ENCODE measurements around the gene CFH. TPM values are rescaled to one million over a fixed set of nuclear protein-coding genes. Genes with fewer than 3 reads are reported as not detected.
"Not testable (repeated sequence)": the region's sequence is repeated elsewhere in the genome, so short reads cannot be mapped to it uniquely, and the experiment has no call there.

The CFH gene
- total RNA-seq, 2 donors from 2014 or later, result 23.5 to 31.5 TPM

DNA sequence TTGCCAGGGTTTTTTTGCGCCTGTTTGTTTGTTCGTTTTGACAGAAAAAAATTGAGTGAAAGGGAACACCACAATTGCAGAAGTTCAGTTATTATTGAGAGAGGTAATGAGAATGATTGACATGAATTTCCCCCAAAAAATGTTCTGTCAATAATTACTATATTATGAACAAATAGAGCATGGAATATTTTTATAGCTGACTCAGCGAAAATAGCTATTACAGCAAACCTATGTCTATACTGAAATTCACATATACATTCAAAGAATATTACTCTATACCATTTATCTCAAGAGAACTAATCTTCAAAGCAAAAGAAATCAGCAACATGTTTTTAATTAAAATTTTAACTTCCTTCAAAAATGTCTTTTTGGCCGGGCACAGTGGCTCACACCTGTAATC, 118.0 kb downstream of the CFH start:
- H3K4me1 ChIP-seq (replicated peaks); H3K27ac ChIP-seq; H3K27me3 ChIP-seq (replicated peaks; ENCODE audit: insufficient read depth); H3K4me3 ChIP-seq; DNase-seq (ENCODE audit: low spot score); H3K36me3 ChIP-seq; H3K9me3 ChIP-seq; intact Hi-C loops (cut with DNase I): not testable (repeated sequence)
- 92% methylated on average over 4 of the region's 4 CpGs for WGBS

DNA sequence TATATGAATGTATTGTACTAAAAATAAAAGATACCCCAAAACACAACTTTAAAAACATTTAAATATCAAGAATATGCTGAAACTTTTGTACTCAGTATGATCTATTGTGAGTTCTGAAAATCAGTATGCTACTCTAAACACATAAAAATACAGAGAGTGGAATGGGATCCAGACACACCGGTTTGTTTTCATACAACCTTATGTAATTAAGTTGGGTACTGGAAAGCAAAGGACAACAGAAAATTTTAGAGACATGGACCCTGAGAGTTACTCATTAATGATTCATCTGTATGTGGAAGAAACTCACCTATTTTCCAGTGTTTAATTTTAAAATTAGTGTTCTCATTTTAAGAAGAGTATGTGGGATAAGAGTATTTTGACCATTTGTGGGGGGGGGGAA, 121.9 kb downstream of the CFH start:
- intact Hi-C loops (cut with DNase I), result no loop called here
- Histone ChIP-seq H3K36me3 (no peaks in the 10 kb centered on the region), H3K27me3 (replicated peaks; ENCODE audit: insufficient read depth) (no peaks in the 10 kb centered on the region), H3K9me3 (no peaks in the 10 kb centered on the region), H3K27ac (no peak overlapping the region), H3K4me3 (no peak overlapping the region), H3K4me1 (replicated peaks) (no peaks in the 10 kb centered on the region)
- DNase-seq (ENCODE audit: low spot score), result no peak
- TF ChIP-seq POLR2A (IDR thresholded peaks at IDR 0.05) (no peak), POLR2AphosphoS5 (IDR thresholded peaks at IDR 0.05) (no peak)
- TF ChIP-seq, protein P1, sequence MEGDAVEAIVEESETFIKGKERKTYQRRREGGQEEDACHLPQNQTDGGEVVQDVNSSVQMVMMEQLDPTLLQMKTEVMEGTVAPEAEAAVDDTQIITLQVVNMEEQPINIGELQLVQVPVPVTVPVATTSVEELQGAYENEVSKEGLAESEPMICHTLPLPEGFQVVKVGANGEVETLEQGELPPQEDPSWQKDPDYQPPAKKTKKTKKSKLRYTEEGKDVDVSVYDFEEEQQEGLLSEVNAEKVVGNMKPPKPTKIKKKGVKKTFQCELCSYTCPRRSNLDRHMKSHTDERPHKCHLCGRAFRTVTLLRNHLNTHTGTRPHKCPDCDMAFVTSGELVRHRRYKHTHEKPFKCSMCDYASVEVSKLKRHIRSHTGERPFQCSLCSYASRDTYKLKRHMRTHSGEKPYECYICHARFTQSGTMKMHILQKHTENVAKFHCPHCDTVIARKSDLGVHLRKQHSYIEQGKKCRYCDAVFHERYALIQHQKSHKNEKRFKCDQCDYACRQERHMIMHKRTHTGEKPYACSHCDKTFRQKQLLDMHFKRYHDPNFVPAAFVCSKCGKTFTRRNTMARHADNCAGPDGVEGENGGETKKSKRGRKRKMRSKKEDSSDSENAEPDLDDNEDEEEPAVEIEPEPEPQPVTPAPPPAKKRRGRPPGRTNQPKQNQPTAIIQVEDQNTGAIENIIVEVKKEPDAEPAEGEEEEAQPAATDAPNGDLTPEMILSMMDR (IDR thresholded peaks at IDR 0.05), result no peak
- 77% methylated on average over 1 of the region's 1 CpG for WGBS

DNA sequence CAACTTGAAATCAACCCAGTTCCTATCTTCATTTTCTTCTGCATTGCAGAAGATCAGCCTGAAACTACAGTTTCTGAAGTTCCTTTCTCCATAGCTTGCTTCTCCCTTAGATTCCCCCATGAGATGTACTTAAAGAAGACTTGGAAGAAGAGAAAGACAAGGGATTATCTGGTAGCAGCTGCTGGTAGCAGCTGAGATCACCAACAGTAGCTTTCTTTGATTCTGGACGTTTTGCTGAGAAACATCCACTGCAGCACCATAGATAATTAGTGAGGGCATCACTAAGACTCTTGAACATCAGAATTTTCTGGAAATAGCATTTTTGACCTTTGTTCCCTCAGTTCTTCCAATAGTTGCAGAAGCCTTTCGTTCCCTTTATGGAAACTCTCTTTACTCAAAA, 122.3 kb downstream of the CFH start:
- intact Hi-C loops (cut with DNase I), result no loop called here
- Histone ChIP-seq H3K4me1 (replicated peaks) (no peaks in the 10 kb centered on the region), H3K9me3 (no peaks in the 10 kb centered on the region), H3K36me3 (no peaks in the 10 kb centered on the region), H3K4me3 (no peak overlapping the region), H3K27ac (no peak overlapping the region), H3K27me3 (replicated peaks; ENCODE audit: insufficient read depth) (no peaks in the 10 kb centered on the region)
- 65% methylated on average over 2 of the region's 2 CpGs for WGBS
- no peak for DNase-seq (ENCODE audit: low spot score)
- TF ChIP-seq POLR2A (IDR thresholded peaks at IDR 0.05), result no peak
- TF ChIP-seq, protein P1 (IDR thresholded peaks at IDR 0.05), result no peak
- no peak for TF ChIP-seq POLR2AphosphoS5 (IDR thresholded peaks at IDR 0.05)

DNA sequence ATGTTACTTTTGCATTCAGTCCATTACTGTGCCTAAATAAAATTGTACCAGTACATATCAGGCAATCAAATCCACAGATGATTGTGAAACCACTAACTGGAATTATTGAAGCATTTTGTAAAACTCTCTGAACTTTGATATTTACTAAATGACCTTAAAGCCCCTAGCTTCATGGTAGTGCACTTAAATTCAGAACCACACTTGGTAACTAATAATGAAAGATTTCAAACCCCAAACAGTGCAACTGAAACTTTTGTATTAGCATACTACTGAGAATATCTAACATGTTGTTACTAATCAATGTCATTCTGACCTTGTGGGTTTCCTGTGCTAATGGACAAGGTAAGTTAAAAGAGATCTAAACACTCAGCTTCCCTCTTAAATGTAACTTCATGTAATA, 122.8 kb downstream of the CFH start, which contains the start of gene CFHR3:
Gene CFHR3 (plus strand): TSS at position 238 of the 400 bp plus-strand sequence. CDS start 47 bp downstream, at position 285.
- TF ChIP-seq, protein P1 (IDR thresholded peaks at IDR 0.05), result no peak
- TF ChIP-seq POLR2A (IDR thresholded peaks at IDR 0.05), result no peak
- TF ChIP-seq POLR2AphosphoS5 (IDR thresholded peaks at IDR 0.05), result no peak
- intact Hi-C loops (cut with DNase I), result no loop called here
- H3K27me3 ChIP-seq (replicated peaks; ENCODE audit: insufficient read depth), result no peaks in the 10 kb centered on the region
- no peak within 1 kb of the TSS for H3K4me3 ChIP-seq
- no peak within 1 kb of the TSS for H3K27ac ChIP-seq
- no peak for DNase-seq (ENCODE audit: low spot score)
- no peaks in the 10 kb centered on the region for H3K9me3 ChIP-seq
- H3K36me3 ChIP-seq, result no peaks in the 10 kb centered on the region
- H3K4me1 ChIP-seq (replicated peaks), result no peaks in the 10 kb centered on the region

DNA sequence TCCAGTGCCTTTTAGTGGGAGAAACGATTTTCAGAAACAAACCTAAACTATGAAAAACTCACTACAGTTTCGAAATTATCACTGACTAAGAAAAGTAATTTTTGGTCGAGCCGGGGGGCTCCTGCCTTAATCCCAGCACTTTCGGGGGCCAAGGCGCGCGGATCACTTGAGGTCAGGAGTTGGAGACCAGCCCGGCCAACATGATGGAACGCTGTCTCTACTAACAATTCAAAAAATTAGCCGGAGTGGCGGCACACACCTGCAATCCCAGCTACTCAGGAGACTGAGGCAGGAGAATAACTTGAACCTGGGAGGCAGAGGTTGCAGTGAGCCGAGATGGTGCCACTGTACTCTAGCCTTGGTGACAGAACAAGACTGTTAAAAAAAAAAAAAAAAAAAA, 125.8 kb downstream of the CFH start:
- Histone ChIP-seq H3K9me3 (no peaks in the 10 kb centered on the region), H3K27me3 (replicated peaks; ENCODE audit: insufficient read depth) (no peaks in the 10 kb centered on the region), H3K27ac (no peak overlapping the region), H3K4me1 (replicated peaks) (no peaks in the 10 kb centered on the region), H3K4me3 (no peak overlapping the region), H3K36me3 (no peaks in the 10 kb centered on the region)
- intact Hi-C loops (cut with DNase I), result no loop called here
- no peak for DNase-seq (ENCODE audit: low spot score)
- TF ChIP-seq POLR2AphosphoS5 (IDR thresholded peaks at IDR 0.05), result no peak
- TF ChIP-seq POLR2A (IDR thresholded peaks at IDR 0.05), result no peak
- TF ChIP-seq, protein P1 (IDR thresholded peaks at IDR 0.05), result no peak
- 82% methylated on average over 11 of the region's 13 CpGs for WGBS

Data from prostate gland (tissue), 2 donors.